ENCODE measurements around the gene TMEM150B.

Gene TMEM150B

DNA sequence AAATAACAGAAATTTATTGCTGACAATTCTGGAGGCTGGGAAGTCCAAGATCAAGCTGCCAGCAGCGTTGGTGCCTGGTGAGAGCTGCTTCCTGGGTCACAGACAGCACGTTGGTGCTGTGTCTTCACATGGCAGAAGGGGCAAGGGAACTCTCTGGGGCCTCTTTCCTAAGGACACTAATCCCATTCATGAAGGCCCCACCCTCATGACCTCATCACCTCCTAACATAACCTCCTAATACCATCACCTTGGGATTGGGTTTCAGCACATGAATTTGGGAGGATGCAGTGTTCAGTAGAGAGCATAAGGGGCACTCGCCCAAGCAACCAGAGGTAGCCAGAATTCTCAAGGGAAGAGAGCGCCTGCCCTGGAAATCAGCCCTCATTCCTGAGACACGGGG is 15.7 kb downstream of the TMEM150B start:
- H3K9ac ChIP-seq (ENCODE audit: low read length), result no peak overlapping the region
- no peaks in the 10 kb centered on the region for H3K36me3 ChIP-seq (ENCODE audit: control insufficient read depth, insufficient read depth, low read length, severe bottlenecking)
- H3K27me3 ChIP-seq (replicated peaks; ENCODE audit: control insufficient read depth, insufficient read depth, low read length), result no peaks in the 10 kb centered on the region
- no peaks in the 10 kb centered on the region for H3K4me1 ChIP-seq (ENCODE audit: control insufficient read depth, insufficient read depth, low read length)
- peaks cover 4% of the 10 kb centered on the region for H3K9me3 ChIP-seq (ENCODE audit: control insufficient read depth, low read length)
- H3K4me3 ChIP-seq (ENCODE audit: low read length), result no peak overlapping the region
- DNase-seq (ENCODE audit: low read depth), result no peak

GRCh38 chr19:55308281-55308680 is 16.9 kb downstream of the TMEM150B start:
- Histone ChIP-seq H3K4me3 (ENCODE audit: low read length) (no peak overlapping the region), H3K9me3 (ENCODE audit: control insufficient read depth, low read length) (peaks cover 4% of the 10 kb centered on the region), H3K27me3 (replicated peaks; ENCODE audit: control insufficient read depth, insufficient read depth, low read length) (no peaks in the 10 kb centered on the region), H3K36me3 (ENCODE audit: control insufficient read depth, insufficient read depth, low read length, severe bottlenecking) (no peaks in the 10 kb centered on the region), H3K4me1 (ENCODE audit: control insufficient read depth, insufficient read depth, low read length) (no peaks in the 10 kb centered on the region), H3K9ac (ENCODE audit: low read length) (no peak overlapping the region)
- DNase-seq (ENCODE audit: low read depth), result no peak

DNA sequence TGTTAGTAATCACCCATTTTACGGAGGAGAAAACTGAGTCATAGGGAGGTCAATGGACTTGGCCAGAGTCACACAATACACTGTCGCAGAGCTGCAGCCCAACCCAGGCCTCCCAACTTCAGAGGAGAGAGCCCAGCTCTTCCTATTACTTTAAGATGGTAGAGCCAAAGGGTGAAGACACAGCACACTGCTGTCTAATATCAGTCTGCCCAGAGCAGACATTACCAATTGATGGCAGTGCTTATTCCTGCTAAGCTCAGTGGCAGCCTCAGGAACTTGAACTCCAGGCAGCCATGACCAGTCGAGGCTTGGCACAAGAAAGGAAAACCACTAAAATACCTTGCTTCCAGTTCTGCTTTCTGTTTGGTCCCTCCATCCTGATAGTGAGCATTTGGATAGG is 18.4 kb downstream of the TMEM150B start:
- H3K4me3 ChIP-seq (ENCODE audit: low read length), result no peak overlapping the region
- H3K27me3 ChIP-seq (replicated peaks; ENCODE audit: control insufficient read depth, insufficient read depth, low read length), result no peaks in the 10 kb centered on the region
- DNase-seq (ENCODE audit: low read depth), result no peak
- no peaks in the 10 kb centered on the region for H3K4me1 ChIP-seq (ENCODE audit: control insufficient read depth, insufficient read depth, low read length)
- peaks cover 4% of the 10 kb centered on the region for H3K9me3 ChIP-seq (ENCODE audit: control insufficient read depth, low read length)
- no peaks in the 10 kb centered on the region for H3K36me3 ChIP-seq (ENCODE audit: control insufficient read depth, insufficient read depth, low read length, severe bottlenecking)
- H3K9ac ChIP-seq (ENCODE audit: low read length), result no peak overlapping the region

DNA sequence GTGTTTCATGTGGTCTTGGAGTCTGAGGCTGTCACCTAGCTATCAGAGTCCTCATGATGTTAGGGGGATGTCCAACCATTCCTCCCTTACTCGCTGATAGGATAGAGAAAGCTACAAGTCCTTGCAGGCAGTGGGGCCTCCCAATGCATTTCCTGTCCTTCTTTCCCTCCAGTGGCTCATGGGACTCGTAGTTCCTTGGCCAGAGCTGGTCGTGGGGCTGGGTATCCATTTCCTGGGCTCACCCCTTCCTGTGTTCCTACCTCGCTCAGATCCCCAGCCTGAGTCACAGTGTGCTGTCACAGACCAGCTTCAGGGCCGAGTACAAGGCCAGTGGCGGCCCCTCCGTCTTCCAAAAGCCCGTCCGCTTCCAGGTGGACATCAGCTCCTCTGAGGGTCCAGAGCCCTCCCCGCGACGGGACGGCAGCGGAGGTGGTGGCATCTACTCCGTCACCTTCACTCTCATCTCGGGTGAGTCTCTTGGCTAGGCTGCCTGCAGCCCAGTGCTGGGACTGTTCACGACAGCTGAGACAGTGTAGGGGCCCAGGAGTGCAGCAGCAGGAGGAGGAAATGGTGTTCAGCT is 19.1 kb downstream of the TMEM150B start:
- peaks cover 4% of the 10 kb centered on the region for H3K9me3 ChIP-seq (ENCODE audit: control insufficient read depth, low read length)
- no peaks in the 10 kb centered on the region for H3K36me3 ChIP-seq (ENCODE audit: control insufficient read depth, insufficient read depth, low read length, severe bottlenecking)
- no peaks in the 10 kb centered on the region for H3K27me3 ChIP-seq (replicated peaks; ENCODE audit: control insufficient read depth, insufficient read depth, low read length)
- H3K9ac ChIP-seq (ENCODE audit: low read length), result no peak overlapping the region
- no peak overlapping the region for H3K4me3 ChIP-seq (ENCODE audit: low read length)
- H3K4me1 ChIP-seq (ENCODE audit: control insufficient read depth, insufficient read depth, low read length), result peaks cover 6% of the 10 kb centered on the region
- no peak for DNase-seq (ENCODE audit: low read depth)

DNA sequence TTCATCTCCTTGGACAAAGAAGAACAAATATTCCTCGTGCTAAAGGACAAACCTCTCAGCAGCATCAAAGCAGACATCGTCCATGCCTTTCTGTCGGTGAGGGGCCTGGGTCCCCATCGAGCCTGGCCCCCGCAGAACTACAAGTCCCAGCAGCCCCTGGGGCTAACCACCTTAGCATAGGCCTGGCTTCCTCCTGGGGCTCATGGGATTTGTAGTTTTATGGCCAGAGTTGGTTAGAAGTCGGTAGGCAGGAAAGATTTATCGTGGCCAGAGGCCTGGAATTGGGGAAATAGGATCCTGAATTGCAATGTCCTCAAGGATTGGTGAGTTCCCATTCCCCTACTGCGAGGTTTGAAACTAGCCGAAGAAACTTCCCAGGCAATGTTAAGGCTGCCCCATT is 19.6 kb downstream of the TMEM150B start:
- Histone ChIP-seq H3K9me3 (ENCODE audit: control insufficient read depth, low read length) (peaks cover 4% of the 10 kb centered on the region), H3K9ac (ENCODE audit: low read length) (no peak overlapping the region), H3K4me3 (ENCODE audit: low read length) (no peak overlapping the region), H3K4me1 (ENCODE audit: control insufficient read depth, insufficient read depth, low read length) (peaks cover 6% of the 10 kb centered on the region), H3K27me3 (replicated peaks; ENCODE audit: control insufficient read depth, insufficient read depth, low read length) (no peaks in the 10 kb centered on the region), H3K36me3 (ENCODE audit: control insufficient read depth, insufficient read depth, low read length, severe bottlenecking) (no peaks in the 10 kb centered on the region)
- peak; percentile 41 for DNase-seq (ENCODE audit: low read depth)

GRCh38 chr19:55304980-55305379 is 20.2 kb downstream of the TMEM150B start:
- H3K4me3 ChIP-seq (ENCODE audit: low read length), result no peak overlapping the region
- no peak for DNase-seq (ENCODE audit: low read depth)
- H3K9ac ChIP-seq (ENCODE audit: low read length), result no peak overlapping the region
- H3K36me3 ChIP-seq (ENCODE audit: control insufficient read depth, insufficient read depth, low read length, severe bottlenecking), result no peaks in the 10 kb centered on the region
- peaks cover 6% of the 10 kb centered on the region for H3K4me1 ChIP-seq (ENCODE audit: control insufficient read depth, insufficient read depth, low read length)
- no peaks in the 10 kb centered on the region for H3K27me3 ChIP-seq (replicated peaks; ENCODE audit: control insufficient read depth, insufficient read depth, low read length)
- peaks cover 4% of the 10 kb centered on the region for H3K9me3 ChIP-seq (ENCODE audit: control insufficient read depth, low read length)

DNA sequence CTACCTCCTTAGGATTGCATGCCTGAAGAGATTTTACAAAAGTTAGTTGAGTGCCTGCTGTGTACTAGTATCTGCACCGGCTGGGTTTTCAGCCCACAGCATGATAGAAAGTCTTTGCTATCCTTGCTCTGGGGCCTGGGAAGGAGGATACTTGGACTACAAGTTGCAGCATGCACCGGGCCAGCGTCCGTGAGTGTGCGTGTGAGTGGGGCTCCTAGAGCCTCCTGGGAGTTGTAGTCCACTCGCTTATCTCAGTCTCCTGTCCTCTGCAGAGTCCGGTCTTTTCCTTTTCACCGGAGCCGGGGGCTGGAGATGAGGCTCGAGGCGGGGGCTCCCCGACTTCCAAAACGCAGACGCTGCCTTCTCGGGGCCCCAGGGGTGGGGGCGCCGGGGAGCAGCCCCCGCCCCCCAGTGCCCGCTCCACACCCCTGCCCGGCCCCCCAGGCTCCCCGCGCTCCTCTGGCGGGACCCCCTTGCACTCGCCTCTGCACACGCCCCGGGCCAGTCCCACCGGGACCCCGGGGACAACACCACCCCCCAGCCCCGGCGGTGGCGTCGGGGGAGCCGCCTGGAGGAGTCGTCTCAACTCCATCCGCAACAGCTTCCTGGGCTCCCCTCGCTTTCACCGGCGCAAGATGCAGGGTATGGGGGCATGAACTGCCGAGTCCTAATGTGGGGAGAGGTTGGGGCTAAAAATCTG is 20.7 kb downstream of the TMEM150B start:
- Histone ChIP-seq H3K36me3 (ENCODE audit: control insufficient read depth, insufficient read depth, low read length, severe bottlenecking) (no peaks in the 10 kb centered on the region), H3K4me1 (ENCODE audit: control insufficient read depth, insufficient read depth, low read length) (peaks cover 6% of the 10 kb centered on the region), H3K9ac (ENCODE audit: low read length) (no peak overlapping the region), H3K9me3 (ENCODE audit: control insufficient read depth, low read length) (peaks cover 3% of the 10 kb centered on the region), H3K27me3 (replicated peaks; ENCODE audit: control insufficient read depth, insufficient read depth, low read length) (no peaks in the 10 kb centered on the region), H3K4me3 (ENCODE audit: low read length) (no peak overlapping the region)
- no peak for DNase-seq (ENCODE audit: low read depth)

GRCh38 chr19:55303477-55303876 is 21.7 kb downstream of the TMEM150B start:
- H3K9ac ChIP-seq (ENCODE audit: low read length), result no peak overlapping the region
- H3K9me3 ChIP-seq (ENCODE audit: control insufficient read depth, low read length), result no peaks in the 10 kb centered on the region
- DNase-seq (ENCODE audit: low read depth), result no peak
- no peaks in the 10 kb centered on the region for H3K36me3 ChIP-seq (ENCODE audit: control insufficient read depth, insufficient read depth, low read length, severe bottlenecking)
- H3K27me3 ChIP-seq (replicated peaks; ENCODE audit: control insufficient read depth, insufficient read depth, low read length), result no peaks in the 10 kb centered on the region
- no peak overlapping the region for H3K4me3 ChIP-seq (ENCODE audit: low read length)
- peaks cover 6% of the 10 kb centered on the region for H3K4me1 ChIP-seq (ENCODE audit: control insufficient read depth, insufficient read depth, low read length)

- no peak for DNase-seq (ENCODE audit: low read depth)
- Histone ChIP-seq H3K27me3 (replicated peaks; ENCODE audit: control insufficient read depth, insufficient read depth, low read length) (no peaks in the 10 kb centered on the region), H3K4me3 (ENCODE audit: low read length) (peak overlapping the region; percentile 81), H3K36me3 (ENCODE audit: control insufficient read depth, insufficient read depth, low read length, severe bottlenecking) (no peaks in the 10 kb centered on the region), H3K9me3 (ENCODE audit: control insufficient read depth, low read length) (no peaks in the 10 kb centered on the region), H3K9ac (ENCODE audit: low read length) (peak overlapping the region; percentile 89), H3K4me1 (ENCODE audit: control insufficient read depth, insufficient read depth, low read length) (peaks cover 6% of the 10 kb centered on the region)
Measured at GRCh38 chr19:55302318-55302703, 22.8 kb downstream of the TMEM150B start.

- Histone ChIP-seq H3K9ac (ENCODE audit: low read length) (peak overlapping the region; percentile 89), H3K27me3 (replicated peaks; ENCODE audit: control insufficient read depth, insufficient read depth, low read length) (no peaks in the 10 kb centered on the region), H3K4me3 (ENCODE audit: low read length) (peak overlapping the region; percentile 81), H3K9me3 (ENCODE audit: control insufficient read depth, low read length) (no peaks in the 10 kb centered on the region), H3K36me3 (ENCODE audit: control insufficient read depth, insufficient read depth, low read length, severe bottlenecking) (no peaks in the 10 kb centered on the region), H3K4me1 (ENCODE audit: control insufficient read depth, insufficient read depth, low read length) (peaks cover 6% of the 10 kb centered on the region)
- DNase-seq (ENCODE audit: low read depth), result peak; percentile 94
Measured at GRCh38 chr19:55301459-55302317, 23.5 kb downstream of the TMEM150B start.

- Histone ChIP-seq H3K9ac (ENCODE audit: low read length) (peak overlapping the region; percentile 89), H3K9me3 (ENCODE audit: control insufficient read depth, low read length) (no peaks in the 10 kb centered on the region), H3K36me3 (ENCODE audit: control insufficient read depth, insufficient read depth, low read length, severe bottlenecking) (no peaks in the 10 kb centered on the region), H3K4me1 (ENCODE audit: control insufficient read depth, insufficient read depth, low read length) (peaks cover 6% of the 10 kb centered on the region), H3K27me3 (replicated peaks; ENCODE audit: control insufficient read depth, insufficient read depth, low read length) (no peaks in the 10 kb centered on the region), H3K4me3 (ENCODE audit: low read length) (no peak overlapping the region)
- no peak for DNase-seq (ENCODE audit: low read depth)
Measured at GRCh38 chr19:55300886-55301458, 24.2 kb downstream of the TMEM150B start.

All from adipocyte (in vitro differentiated cells).